Pancreas (tissue), 10 donors: ENCODE results near the gene NBPF3. TPM values are rescaled to one million over a fixed set of nuclear protein-coding genes. Genes with fewer than 3 reads are reported as not detected.
"Not testable (repeated sequence)": the region's sequence is repeated elsewhere in the genome, so short reads cannot be mapped to it uniquely, and the experiment has no call there.

ENCODE experiments used
- ATAC-seq, 4 donors: fragments of 200-7000 bp; cut with Tn5 transposase; one replicate each; pipeline versions ENCODE4 v1.8.0 to v1.9.1; 2020; ENCODE audit warnings: mild to moderate bottlenecking in 4 of 4, moderate library complexity in 4 of 4
- DNase-seq, 6 donors: peaks; one replicate each; pipeline ENCODE4 v3.0.0-alpha.2; 2020
- FAIRE-seq: peaks from 2 replicates; lab custom pipeline; 2012; peaks lifted over from hg19 to GRCh38; lab: Jason Lieb, UNC
- H3K27ac ChIP-seq, 4 donors: fragments of 200-600 bp; sonication (generic); 1 replicate in 3 of 4; 2 replicates in 1 of 4; pipeline versions ENCODE4 v1.5.0 to v1.8.0; 2020
- H3K27me3 ChIP-seq, 4 donors: fragments of 200-600 bp; one replicate each; pipeline ENCODE4 v1.8.0; 2021
- H3K36me3 ChIP-seq, 3 donors: fragments of 200-600 bp; sonication (generic) in 1 of 3; one replicate each; pipeline versions ENCODE4 v1.5.0 to v1.8.0; 2020 to 2021
- H3K4me1 ChIP-seq, 3 donors: fragments of 200-600 bp; one replicate each; pipeline ENCODE4 v1.8.0; 2021
- H3K4me3 ChIP-seq, 4 donors: fragments of 200-600 bp; sonication (generic) in 2 of 4; one replicate each; pipeline versions ENCODE4 v1.5.0 to v1.8.0; 2020 to 2021
- H3K9me3 ChIP-seq, 4 donors: fragments of 200-600 bp; one replicate each; pipeline ENCODE4 v1.8.0; 2021
- WGBS, 2 donors: extraction: QIAGEN DNeasy Blood & Tissue Kit; methylation state at CpG; one replicate each; pipeline ENCODE4 v1.1.7; 2013; 5-methylcytosine and 5-hydroxymethylcytosine counted together
- intact Hi-C, 3 donors: fragments of 100-400 bp; cut with DNase I; formaldehyde crosslinking; loops; one replicate each; pipeline versions ENCODE4 v1.11.1 to v1.14.2; 2022
- polyA plus RNA-seq, 2 donors: library from polyadenylated mRNA; stranded (reverse); fragments of 200-250 nt; gene quantifications; one replicate each; pipeline ENCODE4 v1.2.3, GENCODE V29; 2013
- total RNA-seq, 6 donors: library from RNA; stranded (reverse); fragmentation: NEBNext Ultra II Directional in 4 of 6; extraction: Animal tissue kit (Norgen Biotek cat#: 25700) in 4 of 6; gene quantifications; one replicate each; pipeline versions ENCODE4 v1.2.1 to v1.2.4, GENCODE V29; 2021 to 2023
- TF ChIP-seq, protein P1 (sequence below), 4 donors: fragments of 200-600 bp; sonication (generic) in 3 of 4; IDR thresholded peaks; one replicate each; pipeline versions ENCODE4 v1.5.0 to v1.8.0; 2021; ENCODE audit warnings: antibody characterized with exemption in 4 of 4
- donor health status: healthy with polysubstance abuse.
- donor health status: DM: no; HTN: no; CAD: no; lungs with moderate emphysema.
- donor health status: DM: no; HTN: no; CAD: no.
- donor health status: control.
- donor health status: control.
- donor health status: Bipolar disorder and iron deficiency.
- donor health status: DM: yes; HTN: yes; CAD: no.
- donor health status: DM: no; HTN: no; CAD: no.
- donor health status: DM: no; HTN: no; CAD: no.
- donor health status: DM: yes; HTN: yes; CAD: no.

The NBPF3 gene
- total and polyA plus RNA-seq, 8 donors, result 1.1 to 8.6 (median 3.5) TPM

DNA sequence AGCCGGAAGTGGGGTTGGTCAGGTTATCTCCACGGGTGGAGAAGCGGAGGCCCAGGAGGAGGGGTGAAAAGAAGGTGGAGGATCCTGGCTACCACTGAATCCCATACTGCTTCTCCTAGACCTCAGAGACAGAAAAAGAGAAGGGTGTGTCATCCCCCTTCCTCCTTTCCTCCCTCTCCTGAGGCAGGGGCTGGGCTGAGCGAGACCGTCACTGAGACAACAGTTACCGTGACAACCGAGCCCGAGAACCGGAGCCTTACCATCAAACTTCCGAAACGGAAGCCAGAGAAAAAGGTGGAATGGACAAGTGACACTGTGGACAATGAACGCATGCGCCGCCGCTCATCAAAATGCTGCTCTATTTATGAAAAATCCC is 42.1 kb upstream of the NBPF3 start:
- Histone ChIP-seq H3K36me3 (no peaks in the 10 kb centered on the region), H3K4me3 (no peak overlapping the region), H3K9me3 (no peaks in the 10 kb centered on the region), H3K27me3 (no peaks in the 10 kb centered on the region), H3K4me1 (no peaks in the 10 kb centered on the region), H3K27ac (no peak overlapping the region)
- no peak for FAIRE-seq
- 66 to 67% methylated on average over 15 of the region's 15 CpGs for WGBS, 2 donors
- intact Hi-C loops, result no loop called here
- TF ChIP-seq, protein P1, sequence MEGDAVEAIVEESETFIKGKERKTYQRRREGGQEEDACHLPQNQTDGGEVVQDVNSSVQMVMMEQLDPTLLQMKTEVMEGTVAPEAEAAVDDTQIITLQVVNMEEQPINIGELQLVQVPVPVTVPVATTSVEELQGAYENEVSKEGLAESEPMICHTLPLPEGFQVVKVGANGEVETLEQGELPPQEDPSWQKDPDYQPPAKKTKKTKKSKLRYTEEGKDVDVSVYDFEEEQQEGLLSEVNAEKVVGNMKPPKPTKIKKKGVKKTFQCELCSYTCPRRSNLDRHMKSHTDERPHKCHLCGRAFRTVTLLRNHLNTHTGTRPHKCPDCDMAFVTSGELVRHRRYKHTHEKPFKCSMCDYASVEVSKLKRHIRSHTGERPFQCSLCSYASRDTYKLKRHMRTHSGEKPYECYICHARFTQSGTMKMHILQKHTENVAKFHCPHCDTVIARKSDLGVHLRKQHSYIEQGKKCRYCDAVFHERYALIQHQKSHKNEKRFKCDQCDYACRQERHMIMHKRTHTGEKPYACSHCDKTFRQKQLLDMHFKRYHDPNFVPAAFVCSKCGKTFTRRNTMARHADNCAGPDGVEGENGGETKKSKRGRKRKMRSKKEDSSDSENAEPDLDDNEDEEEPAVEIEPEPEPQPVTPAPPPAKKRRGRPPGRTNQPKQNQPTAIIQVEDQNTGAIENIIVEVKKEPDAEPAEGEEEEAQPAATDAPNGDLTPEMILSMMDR (IDR thresholded peaks at IDR 0.05), result no peak
- peak in 2 of 4 donors; percentile 29 to 30 for ATAC-seq
- DNase-seq, result no peak

DNA sequence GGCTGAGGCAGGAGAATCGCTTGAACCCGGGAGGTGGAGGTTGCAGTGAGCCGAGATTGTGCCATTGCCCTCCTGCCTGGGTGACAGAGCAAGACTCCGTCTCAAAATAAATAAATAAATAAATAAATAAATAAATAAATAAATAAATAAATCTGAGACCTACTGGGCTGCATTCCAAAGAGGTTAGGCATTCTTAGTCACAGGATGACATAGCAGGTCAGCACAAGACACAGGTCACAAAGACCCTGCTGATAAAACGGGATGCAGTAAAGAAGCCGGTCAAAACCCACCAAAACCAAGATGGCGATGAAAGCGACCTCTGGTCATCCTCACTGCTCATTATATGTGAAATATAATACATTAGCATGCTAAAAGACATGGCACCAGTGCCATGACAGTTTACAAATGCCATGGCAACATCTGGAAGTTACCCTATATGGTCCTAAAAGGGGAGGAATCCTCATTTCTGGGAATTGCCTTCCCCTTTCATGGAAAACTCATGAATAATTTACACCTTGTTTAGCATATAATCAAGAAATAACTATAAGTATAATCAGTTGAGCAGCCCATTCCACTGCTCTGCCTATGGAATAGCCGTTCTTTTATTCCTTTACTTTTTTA is 38.1 kb upstream of the NBPF3 start:
- H3K9me3 ChIP-seq, H3K36me3 ChIP-seq, intact Hi-C loops, DNase-seq, FAIRE-seq, ATAC-seq, H3K4me1 ChIP-seq, H3K27ac ChIP-seq, H3K27me3 ChIP-seq, H3K4me3 ChIP-seq: not testable (repeated sequence)
- 86 to 90% methylated on average over 9 of the region's 9 CpGs for WGBS, 2 donors

DNA sequence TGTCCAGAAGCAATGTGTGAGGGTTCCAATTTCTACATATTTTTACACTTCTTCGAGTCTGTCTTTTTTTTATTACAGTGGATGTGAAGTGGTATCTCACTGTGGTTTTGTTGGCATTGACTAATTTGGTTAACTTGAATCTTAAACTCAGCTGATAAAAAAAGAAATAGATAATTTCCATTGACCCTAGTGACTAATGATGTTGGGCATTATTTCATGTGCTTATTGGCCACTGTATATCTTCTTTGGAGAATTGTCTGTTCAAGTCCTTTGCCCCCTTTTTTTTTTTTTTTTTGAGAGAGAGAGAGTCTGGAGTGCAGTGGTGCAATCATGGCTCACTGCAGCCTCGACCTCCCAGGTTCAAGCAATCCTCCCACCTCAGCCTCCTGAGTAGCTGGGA is 33.3 kb upstream of the NBPF3 start:
- FAIRE-seq (no peak), ATAC-seq (no peak), DNase-seq (no peak)
- no peaks in the 10 kb centered on the region for H3K27me3 ChIP-seq
- H3K36me3 ChIP-seq, result no peaks in the 10 kb centered on the region
- TF ChIP-seq, protein P1 (IDR thresholded peaks at IDR 0.05), result no peak
- H3K9me3 ChIP-seq, result no peaks in the 10 kb centered on the region
- intact Hi-C loops, result no loop called here
- H3K4me3 ChIP-seq, result no peak overlapping the region
- 68 to 79% methylated on average over 2 of the region's 2 CpGs for WGBS, 2 donors
- no peak overlapping the region for H3K27ac ChIP-seq
- H3K4me1 ChIP-seq, result peaks cover 0 to 3% (median 0%) of the 10 kb centered on the region in 3 donors

DNA sequence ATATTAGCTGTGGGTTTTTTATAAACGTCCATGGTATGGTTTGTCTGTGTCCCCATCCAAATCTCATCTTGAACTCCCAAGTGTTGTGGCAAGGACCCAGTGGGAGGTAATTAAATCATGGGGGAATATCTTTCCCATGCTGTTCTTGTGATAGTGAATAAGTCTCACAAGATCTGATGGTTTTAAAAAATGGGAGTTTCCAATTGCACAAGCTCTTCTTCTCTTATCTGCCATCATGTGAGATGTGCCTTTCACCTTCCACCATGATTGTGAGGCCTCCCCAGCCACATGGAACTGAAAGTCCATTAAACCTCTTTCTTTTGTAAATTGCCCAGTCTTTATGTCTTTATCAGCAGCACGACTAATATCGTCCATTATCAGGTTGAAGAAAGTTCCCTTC is 30.0 kb upstream of the NBPF3 start:
- H3K9me3 ChIP-seq, FAIRE-seq, ATAC-seq, H3K4me1 ChIP-seq, intact Hi-C loops, H3K36me3 ChIP-seq, DNase-seq, H3K4me3 ChIP-seq, H3K27me3 ChIP-seq, H3K27ac ChIP-seq: not testable (repeated sequence)
- WGBS, 2 donors, result 26 to 35% methylated on average over 3 of the region's 3 CpGs

DNA sequence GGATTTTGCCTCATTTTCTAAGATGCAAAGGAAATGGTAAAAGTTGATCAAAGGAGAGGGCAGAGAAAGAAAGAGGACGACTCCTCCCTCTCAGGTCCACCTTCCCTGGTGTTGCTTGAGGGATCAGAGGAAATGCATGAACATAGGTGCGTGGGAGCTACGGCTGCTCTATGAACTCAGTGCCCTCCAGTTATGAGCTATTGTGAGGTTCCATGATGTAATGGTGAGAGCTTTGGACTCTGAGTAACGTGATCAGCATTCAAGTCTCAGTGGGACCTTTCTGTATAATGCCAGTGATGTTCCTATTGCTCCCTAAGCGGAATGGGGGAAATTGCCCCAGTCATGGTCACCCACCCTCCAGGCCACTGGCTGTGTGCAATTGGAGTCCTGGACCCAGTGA is 25.9 kb upstream of the NBPF3 start:
- 94 to 96% methylated on average over 5 of the region's 5 CpGs for WGBS, 2 donors
- FAIRE-seq (no peak), DNase-seq (no peak), ATAC-seq (no peak)
- intact Hi-C loops, result no loop called here
- no peaks in the 10 kb centered on the region for H3K9me3 ChIP-seq
- peaks cover 0 to 3% (median 0%) of the 10 kb centered on the region in 3 donors for H3K4me1 ChIP-seq
- no peak overlapping the region for H3K4me3 ChIP-seq
- TF ChIP-seq, protein P1 (IDR thresholded peaks at IDR 0.05), result no peak
- no peaks in the 10 kb centered on the region for H3K27me3 ChIP-seq
- H3K27ac ChIP-seq, result no peak overlapping the region
- H3K36me3 ChIP-seq, result no peaks in the 10 kb centered on the region

DNA sequence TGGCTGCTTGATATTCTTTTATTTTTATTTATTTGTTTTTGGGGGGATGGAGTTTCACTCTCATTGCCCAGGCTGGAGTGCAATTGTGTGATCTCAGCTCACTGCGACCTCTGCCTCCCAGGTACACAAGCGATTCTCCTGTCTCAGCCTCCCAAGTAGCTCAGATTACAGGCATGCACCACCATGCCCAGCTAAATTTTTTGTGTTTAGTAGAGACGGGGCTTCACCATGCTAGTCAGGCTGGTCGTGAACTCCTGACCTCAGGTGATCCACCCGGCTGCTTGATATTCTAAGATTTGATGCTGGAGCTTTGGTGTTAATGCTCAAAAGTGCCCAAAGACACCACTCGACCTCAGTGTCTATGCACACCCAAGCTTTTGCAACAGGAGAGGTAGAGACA is 19.6 kb upstream of the NBPF3 start:
- DNase-seq, H3K4me1 ChIP-seq, H3K27ac ChIP-seq, H3K9me3 ChIP-seq, H3K27me3 ChIP-seq, ATAC-seq, H3K36me3 ChIP-seq, intact Hi-C loops, FAIRE-seq, H3K4me3 ChIP-seq: not testable (repeated sequence)
- WGBS, 2 donors, result 82 to 88% methylated on average over 6 of the region's 6 CpGs

DNA sequence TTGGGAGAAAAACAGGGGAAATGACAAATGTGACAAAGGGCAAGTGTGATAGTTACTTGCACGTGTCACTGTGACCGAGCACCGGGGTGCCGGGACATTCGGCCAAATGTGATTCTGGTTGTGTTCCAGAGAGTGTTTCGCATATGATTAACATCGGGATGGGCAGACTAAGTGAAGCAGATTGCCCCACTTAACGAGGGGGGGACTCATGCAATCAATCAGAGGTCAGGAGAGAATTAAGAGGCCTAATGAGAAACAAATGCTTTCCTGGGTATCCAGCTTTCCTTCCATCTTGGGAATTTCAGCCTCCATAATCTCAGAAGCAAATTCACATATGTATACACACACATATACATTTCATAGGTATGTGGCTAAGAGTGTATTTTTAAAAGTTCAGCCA is 18.6 kb upstream of the NBPF3 start:
- H3K4me1 ChIP-seq, H3K4me3 ChIP-seq, DNase-seq, FAIRE-seq, H3K27ac ChIP-seq, H3K27me3 ChIP-seq, H3K9me3 ChIP-seq, ATAC-seq, intact Hi-C loops, H3K36me3 ChIP-seq: not testable (repeated sequence)
- WGBS, 2 donors, result 69 to 76% methylated on average over 8 of the region's 8 CpGs

DNA sequence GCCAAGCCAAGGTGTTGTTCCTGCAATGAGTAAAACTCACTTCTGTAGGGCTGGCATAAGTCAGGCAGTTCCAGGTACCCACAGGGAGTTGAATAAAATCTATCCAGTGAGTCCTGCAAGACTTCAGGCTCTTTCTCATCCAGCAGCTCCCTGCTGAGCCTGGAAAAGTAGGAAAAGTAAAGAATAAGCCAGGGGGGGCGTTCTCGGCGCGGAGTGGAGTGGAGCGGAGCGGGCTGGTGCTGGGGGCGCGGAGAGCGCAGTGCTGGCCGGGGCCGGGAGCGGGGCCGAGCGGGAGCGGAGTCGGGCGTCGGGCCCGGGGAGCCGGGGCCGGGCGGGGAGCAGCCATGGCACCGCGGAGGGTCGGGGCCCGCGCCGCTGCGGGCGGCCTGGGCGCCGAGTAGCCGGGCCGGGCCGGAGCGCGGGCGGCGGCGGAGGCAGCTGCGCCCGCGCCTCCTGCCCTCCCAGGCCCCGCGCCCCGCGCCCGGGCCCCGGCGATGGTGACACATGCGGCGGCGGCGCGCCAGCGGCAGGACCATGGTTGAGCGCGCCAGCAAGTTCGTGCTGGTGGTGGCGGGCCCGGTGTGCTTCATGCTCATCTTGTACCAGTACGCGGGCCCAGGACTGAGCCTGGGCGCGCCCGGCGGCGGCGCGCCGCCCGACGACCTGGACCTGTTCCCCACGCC is 12.0 kb upstream of the NBPF3 start:
- ATAC-seq (peak; percentile 40 to 75 (median 53)), DNase-seq (peak in 1 of 6 donors; percentile 60)
- H3K27ac ChIP-seq, H3K9me3 ChIP-seq, FAIRE-seq, H3K4me3 ChIP-seq, H3K27me3 ChIP-seq, H3K4me1 ChIP-seq, intact Hi-C loops, H3K36me3 ChIP-seq: not testable (repeated sequence)
- WGBS, 2 donors, result 12 to 13% methylated on average over 25 to 52 of the region's 74 CpGs

DNA sequence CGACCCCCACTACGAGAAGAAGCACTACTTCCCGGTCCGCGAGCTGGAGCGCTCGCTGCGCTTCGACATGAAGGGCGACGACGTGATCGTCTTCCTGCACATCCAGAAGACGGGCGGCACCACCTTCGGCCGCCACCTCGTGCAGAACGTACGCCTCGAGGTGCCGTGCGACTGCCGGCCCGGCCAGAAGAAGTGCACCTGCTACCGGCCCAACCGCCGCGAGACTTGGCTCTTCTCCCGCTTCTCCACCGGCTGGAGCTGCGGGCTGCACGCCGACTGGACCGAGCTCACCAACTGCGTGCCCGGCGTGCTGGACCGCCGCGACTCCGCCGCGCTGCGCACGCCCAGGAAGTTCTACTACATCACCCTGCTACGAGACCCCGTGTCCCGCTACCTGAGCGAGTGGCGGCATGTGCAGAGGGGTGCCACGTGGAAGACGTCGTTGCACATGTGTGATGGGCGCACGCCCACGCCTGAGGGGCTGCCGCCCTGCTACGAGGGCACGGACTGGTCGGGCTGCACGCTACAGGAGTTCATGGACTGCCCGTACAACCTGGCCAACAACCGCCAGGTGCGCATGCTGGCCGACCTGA is 11.4 kb upstream of the NBPF3 start:
- H3K27me3 ChIP-seq, H3K27ac ChIP-seq, DNase-seq, FAIRE-seq, intact Hi-C loops, H3K9me3 ChIP-seq, H3K4me3 ChIP-seq, H3K36me3 ChIP-seq, H3K4me1 ChIP-seq: not testable (repeated sequence)
- 49 to 75% methylated on average over 14 to 42 of the region's 66 CpGs for WGBS, 2 donors
- ATAC-seq, result peak; percentile 25 to 84 (median 66)
